Endothelial cell of umbilical vein (primary cell): ENCODE results near the gene ECT2. TPM values are rescaled to one million over a fixed set of nuclear protein-coding genes. Genes with fewer than 3 reads are reported as not detected.

Experiments
- BruUV-seq: library from RNA; stranded (reverse); fragments of 400-500 nt; replicated peaks from 2 replicates; lab custom pipeline; 2021; lab: Mats Ljungman, UMichigan
- CTCF ChIA-PET: fragments of 300-600, 350-600 bp; sonication (Branson Sonifier 250); formaldehyde crosslinking; loops from one replicate; lab custom pipeline; 2021; ENCODE audit warnings: antibody characterized with exemption, inconsistent platforms; lab: Charles Lee
- POLR2A ChIA-PET: fragments of 300-600, 350-600 bp; sonication (Branson Sonifier 250); formaldehyde crosslinking; loops from one replicate; lab custom pipeline; 2021; ENCODE audit warnings: antibody characterized with exemption, inconsistent platforms; lab: Charles Lee
- DNase-seq: peaks from one replicate; pipeline ENCODE4 v3.0.0-alpha.2; 2011; ENCODE audit warnings: low read depth, low spot score
- FAIRE-seq: peaks from 2 replicates; lab custom pipeline; 2011; peaks lifted over from hg19 to GRCh38; lab: Jason Lieb, UNC
- H2AFZ ChIP-seq: 2 replicates; pipeline ENCODE4 v1.6.0; 2012; ENCODE audit warnings: low read depth, low read length, control low read depth, inconsistent platforms
- H3K27ac ChIP-seq: 2 replicates; pipeline ENCODE4 v1.5.1; 2011; ENCODE audit warnings: low read depth, mild to moderate bottlenecking, control low read depth, low read length, moderate library complexity; ENCODE audit not compliant: insufficient read depth
- H3K27me3 ChIP-seq, 2 experiments: 2 replicates each; pipeline versions ENCODE4 v1.6.0 to v1.6.1; 2011; ENCODE audit warnings: low read length in 2 of 2, mixed read lengths in 1 of 2; ENCODE audit not compliant: control insufficient read depth in 2 of 2, insufficient read depth in 2 of 2
- H3K36me3 ChIP-seq, 2 experiments: 2 replicates in 1 of 2; 3 replicates in 1 of 2; pipeline ENCODE4 v1.5.1; 2011; ENCODE audit warnings: low read length in 2 of 2, mild to moderate bottlenecking in 1 of 2, moderate library complexity in 1 of 2; ENCODE audit not compliant: control insufficient read depth in 2 of 2, insufficient read depth in 2 of 2; ENCODE audit errors: extremely low read depth in 1 of 2
- H3K4me1 ChIP-seq: 3 replicates; pipeline ENCODE4 v1.5.1; 2011; ENCODE audit warnings: mild to moderate bottlenecking, low read length; ENCODE audit not compliant: control insufficient read depth, insufficient read depth; ENCODE audit errors: extremely low read depth
- H3K4me2 ChIP-seq: 2 replicates; pipeline ENCODE4 v1.6.1; 2011; ENCODE audit warnings: low read length, control low read depth, mixed read lengths; ENCODE audit not compliant: insufficient read depth
- H3K4me3 ChIP-seq, 3 experiments: fragments of 200-600 bp in 1 of 3; sonication (generic), shearing (Covaris generic) in 1 of 3; replicated peaks in 1 of 3; 2 replicates each; pipeline ENCODE4 v1.5.1; 2011 to 2016; ENCODE audit warnings: control low read depth in 3 of 3, low read length in 3 of 3, mild to moderate bottlenecking in 2 of 3, inconsistent platforms in 1 of 3, low read depth in 1 of 3, moderate library complexity in 1 of 3; ENCODE audit not compliant: insufficient read depth in 1 of 3
- H3K79me2 ChIP-seq: 2 replicates; pipeline ENCODE4 v1.6.0; 2012; ENCODE audit warnings: low read length, inconsistent platforms; ENCODE audit not compliant: control insufficient read depth, insufficient read depth
- H3K9ac ChIP-seq: replicated peaks from 2 replicates; pipeline ENCODE3; 2011; ENCODE audit warnings: low read length, control low read depth; ENCODE audit not compliant: insufficient read depth; ENCODE audit errors: extremely low read depth
- H3K9me1 ChIP-seq: replicated peaks from 3 replicates; pipeline ENCODE4 v1.6.0; 2011; ENCODE audit warnings: mild to moderate bottlenecking, low read length; ENCODE audit not compliant: control insufficient read depth, insufficient read depth; ENCODE audit errors: extremely low read depth
- H3K9me3 ChIP-seq: replicated peaks from 2 replicates; pipeline ENCODE4 v1.5.1; 2012; ENCODE audit warnings: low read length, inconsistent platforms; ENCODE audit not compliant: control insufficient read depth, insufficient read depth
- H4K20me1 ChIP-seq: replicated peaks from 2 replicates; pipeline ENCODE3; 2011; ENCODE audit warnings: mild to moderate bottlenecking, low read length; ENCODE audit not compliant: control insufficient read depth, insufficient read depth; ENCODE audit errors: extremely low read depth
- EZH2 ChIP-seq: IDR thresholded peaks from 2 replicates; pipeline ENCODE4 v1.6.1; 2012; ENCODE audit warnings: borderline replicate concordance, low read depth, mild to moderate bottlenecking, moderate library complexity, low read length, inconsistent platforms; ENCODE audit not compliant: severe bottlenecking
- FOS ChIP-seq: IDR thresholded peaks from 2 replicates; pipeline ENCODE4 v1.6.1; 2011; ENCODE audit warnings: mild to moderate bottlenecking, low read length, moderate library complexity, borderline replicate concordance; ENCODE audit not compliant: insufficient read depth
- GATA2 ChIP-seq: IDR thresholded peaks from 2 replicates; pipeline ENCODE4 v1.7.0; 2011; ENCODE audit warnings: low read depth, mild to moderate bottlenecking, moderate library complexity, mixed read lengths, low read length; ENCODE audit not compliant: insufficient read length, insufficient read depth
- JUN ChIP-seq: IDR thresholded peaks from 2 replicates; pipeline ENCODE4 v1.6.1; 2011; ENCODE audit warnings: borderline replicate concordance, low read depth; ENCODE audit not compliant: insufficient read length, insufficient read depth
- MYC ChIP-seq: IDR thresholded peaks from one replicate; pipeline ENCODE4 v1.6.1; 2011; ENCODE audit warnings: mild to moderate bottlenecking, low read depth, low read length
- POLR2A ChIP-seq: IDR thresholded peaks from 2 replicates; pipeline ENCODE4 v1.6.1; 2012; ENCODE audit warnings: low read depth, mild to moderate bottlenecking, control low read depth, low read length
- POLR2AphosphoS5 ChIP-seq: IDR thresholded peaks from 2 replicates; pipeline ENCODE4 v1.6.1; 2012; ENCODE audit warnings: low read depth, mild to moderate bottlenecking, control low read depth, low read length, moderate library complexity; ENCODE audit not compliant: insufficient read depth
- dilution Hi-C: fragments of 300-500 bp; cut with MboI; formaldehyde crosslinking; loops from one replicate; pipeline ENCODE4 v1.15.0; 2019; ENCODE audit warnings: low sequenced_read_pairs; ENCODE audit not compliant: extremely low pct_ligation_motif_present
- intact Hi-C: fragments of 100-400 bp; cut with micrococcal nuclease; formaldehyde crosslinking; loops from one replicate; pipeline ENCODE4 v1.10.0; 2022
- polyA plus RNA-seq, 4 experiments: library from polyadenylated mRNA; depleted of rRNA in 3 of 4; stranded (reverse) in 3 of 4; unstranded in 1 of 4; fragments of >200 nt; gene quantifications; 2 replicates each; pipeline versions ENCODE4 v1.2.1 to v1.2.3, GENCODE V29; 2011 to 2012; ENCODE audit warnings: missing spikeins in 1 of 4
- total RNA-seq: library from RNA; stranded (reverse); gene quantifications from 2 replicates; pipeline ENCODE4 v1.2.3, GENCODE V29; 2021
- TF ChIP-seq, protein P1 (sequence below): IDR thresholded peaks from 2 replicates; pipeline ENCODE4 v1.6.1; 2011; ENCODE audit not compliant: insufficient read depth, insufficient read length
- TF ChIP-seq, protein P2 (sequence below), 2 donors: IDR thresholded peaks; 1 replicate in 1 of 2; 2 replicates in 1 of 2; pipeline ENCODE4 v1.5.1; 2011; ENCODE audit warnings: low read length in 2 of 2, mild to moderate bottlenecking in 2 of 2, moderate library complexity in 2 of 2, control low read depth in 1 of 2, inconsistent platforms in 1 of 2, low read depth in 1 of 2; ENCODE audit not compliant: insufficient read depth in 1 of 2; ENCODE audit errors: extremely low read depth in 1 of 2

Gene ECT2
- total and polyA plus RNA-seq, 2 donors (not counting 3 experiments of a cell fraction or from before 2014, with no cell fraction given) = 10.3 to 47.5 TPM

DNA sequence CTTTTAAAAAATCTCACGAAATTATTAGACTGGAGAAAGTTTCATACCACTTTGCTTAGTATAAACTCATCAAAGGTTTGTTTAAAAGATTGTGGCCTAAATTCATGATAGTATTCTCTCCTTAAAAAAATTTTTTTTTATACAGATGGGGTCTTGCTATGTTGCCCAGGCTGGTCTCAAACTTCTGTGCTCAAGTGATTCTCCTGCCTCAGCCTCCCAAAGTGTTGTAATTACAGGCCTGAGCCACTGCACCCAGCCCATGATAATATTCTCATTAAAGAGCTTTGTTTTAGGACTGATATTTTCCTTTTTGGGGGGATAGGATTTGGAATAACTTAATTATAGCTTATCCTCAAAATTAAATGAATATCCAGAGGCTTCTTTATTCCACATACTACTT, 19.9 kb downstream of the ECT2 start:
- Histone ChIP-seq H2AFZ (no peak overlapping the region), H3K27me3 (no peaks in the 10 kb centered on the region), H3K27ac (no peak overlapping the region), H3K79me2 (peaks cover 4% of the 10 kb centered on the region), H3K9me3 (no peaks in the 10 kb centered on the region), H4K20me1 (no peaks in the 10 kb centered on the region), H3K36me3 (peaks cover 1 to 44% of the 10 kb centered on the region in 2 experiments), H3K9ac (no peak overlapping the region), H3K4me1 (no peaks in the 10 kb centered on the region), H3K4me2 (no peak overlapping the region), H3K4me3 (no peak overlapping the region), H3K9me1 (no peaks in the 10 kb centered on the region)
- no TSS peak for BruUV-seq
- no peak for FAIRE-seq
- ChIA-PET POLR2A (no interaction called here), CTCF (interaction anchor here (0.9 to 1.0 kb wide), 2 partner anchors 11 to 97 kb away, joined by 3 to 4 read pairs; no protein-coding TSS in a partner anchor)
- dilution Hi-C loops (no loop called here), intact Hi-C loops (no loop called here)
- no peak for DNase-seq
- TF ChIP-seq EZH2 = no peak

DNA sequence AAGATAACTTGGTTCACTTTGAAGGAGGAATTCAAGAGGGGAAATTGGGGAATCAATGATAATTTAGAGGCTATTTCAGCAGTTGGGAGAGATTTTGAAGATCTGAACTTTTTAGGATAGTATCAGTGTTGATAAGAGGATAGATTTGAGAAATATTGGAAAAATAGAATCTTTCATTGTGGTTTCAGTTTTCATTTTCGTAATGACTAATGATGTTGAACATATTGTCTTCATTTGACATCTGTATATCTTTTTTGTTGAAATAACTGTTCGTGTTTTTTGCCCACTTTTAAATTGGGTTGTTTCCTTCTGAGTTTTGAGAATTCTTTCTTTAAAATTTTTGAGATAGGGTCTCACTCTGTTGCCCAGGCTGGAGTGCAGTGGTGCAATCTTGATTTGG, 21.1 kb downstream of the ECT2 start:
- Histone ChIP-seq H3K9me1 (no peaks in the 10 kb centered on the region), H3K9me3 (no peaks in the 10 kb centered on the region), H4K20me1 (no peaks in the 10 kb centered on the region), H3K9ac (no peak overlapping the region), H3K27ac (no peak overlapping the region), H3K4me2 (no peak overlapping the region), H3K27me3 (no peaks in the 10 kb centered on the region), H3K79me2 (peaks cover 1% of the 10 kb centered on the region), H3K36me3 (peaks cover 1 to 37% of the 10 kb centered on the region in 2 experiments), H3K4me1 (no peaks in the 10 kb centered on the region), H2AFZ (no peak overlapping the region), H3K4me3 (no peak overlapping the region)
- dilution Hi-C loops (no loop called here), intact Hi-C loops (no loop called here)
- ChIA-PET POLR2A (no interaction called here), CTCF (interaction anchor here (1.0 kb wide), 1 partner anchor 99 kb away, joined by 4 read pairs; no protein-coding TSS in a partner anchor)
- no TSS peak for BruUV-seq
- no peak for TF ChIP-seq POLR2A
- TF ChIP-seq, protein P1, sequence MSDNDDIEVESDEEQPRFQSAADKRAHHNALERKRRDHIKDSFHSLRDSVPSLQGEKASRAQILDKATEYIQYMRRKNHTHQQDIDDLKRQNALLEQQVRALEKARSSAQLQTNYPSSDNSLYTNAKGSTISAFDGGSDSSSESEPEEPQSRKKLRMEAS = no peak
- TF ChIP-seq, protein P2, sequence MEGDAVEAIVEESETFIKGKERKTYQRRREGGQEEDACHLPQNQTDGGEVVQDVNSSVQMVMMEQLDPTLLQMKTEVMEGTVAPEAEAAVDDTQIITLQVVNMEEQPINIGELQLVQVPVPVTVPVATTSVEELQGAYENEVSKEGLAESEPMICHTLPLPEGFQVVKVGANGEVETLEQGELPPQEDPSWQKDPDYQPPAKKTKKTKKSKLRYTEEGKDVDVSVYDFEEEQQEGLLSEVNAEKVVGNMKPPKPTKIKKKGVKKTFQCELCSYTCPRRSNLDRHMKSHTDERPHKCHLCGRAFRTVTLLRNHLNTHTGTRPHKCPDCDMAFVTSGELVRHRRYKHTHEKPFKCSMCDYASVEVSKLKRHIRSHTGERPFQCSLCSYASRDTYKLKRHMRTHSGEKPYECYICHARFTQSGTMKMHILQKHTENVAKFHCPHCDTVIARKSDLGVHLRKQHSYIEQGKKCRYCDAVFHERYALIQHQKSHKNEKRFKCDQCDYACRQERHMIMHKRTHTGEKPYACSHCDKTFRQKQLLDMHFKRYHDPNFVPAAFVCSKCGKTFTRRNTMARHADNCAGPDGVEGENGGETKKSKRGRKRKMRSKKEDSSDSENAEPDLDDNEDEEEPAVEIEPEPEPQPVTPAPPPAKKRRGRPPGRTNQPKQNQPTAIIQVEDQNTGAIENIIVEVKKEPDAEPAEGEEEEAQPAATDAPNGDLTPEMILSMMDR (IDR thresholded peaks at IDR 0.05; ENCODE audit: extremely low read depth in 1 of 2, insufficient read depth in 1 of 2, low read depth in 1 of 2, low read length in 2 of 2) = no peak
- no peak for TF ChIP-seq MYC
- no peak for TF ChIP-seq JUN
- no peak for TF ChIP-seq FOS
- TF ChIP-seq POLR2AphosphoS5 = no peak
- no peak for TF ChIP-seq GATA2
- no peak for TF ChIP-seq EZH2
- DNase-seq = no peak
- FAIRE-seq = no peak
